HepG2 (cell line): ENCODE results near the gene SLC38A3. TPM values are rescaled to one million over a fixed set of nuclear protein-coding genes. Genes with fewer than 3 reads are reported as not detected.
A peak's percentile ranks its signal among the peaks of the same experiment; 100 is the strongest.

Experiments
- ARNT2 ChIP-seq: sonication (generic); formaldehyde crosslinking; IDR thresholded peaks from 2 replicates; pipeline ENCODE4 v1.8.0; 2022; ENCODE audit warnings: mild to moderate bottlenecking, low read depth, missing genetic modification reagents, moderate library complexity
- ASH2L ChIP-seq: fragments of 300-600, 200-600 bp; sonication (generic); IDR thresholded peaks from 2 replicates; pipeline ENCODE4 v1.7.0; 2017; ENCODE audit warnings: low read depth, mild to moderate bottlenecking, moderate library complexity, mixed read lengths, low read length; ENCODE audit not compliant: insufficient read length
- FOXA1 ChIP-seq, 2 experiments: fragments of 450-650 bp in 1 of 2; sonication (generic) in 1 of 2; formaldehyde crosslinking in 1 of 2; IDR thresholded peaks; 2 replicates each; pipeline versions ENCODE4 v1.4.0 to v1.6.1; 2016 to 2020; ENCODE audit warnings: missing genetic modification reagents in 1 of 2
- GABPB1 ChIP-seq: IDR thresholded peaks from 2 replicates; pipeline ENCODE4 v1.6.1; 2016; ENCODE audit warnings: mild to moderate bottlenecking, missing genetic modification reagents, moderate library complexity, missing compliant biosample characterization
- HCFC1 ChIP-seq: fragments of 150-350 bp; IDR thresholded peaks from 2 replicates; pipeline ENCODE4 v1.6.1; 2014; ENCODE audit warnings: low read depth, low read length
- HNRNPH1 ChIP-seq: fragments of 200-400 bp; formaldehyde crosslinking; optimal IDR thresholded peaks from 2 replicates; pipeline ENCODE3; 2017; ENCODE audit warnings: mild to moderate bottlenecking, low read depth, low read length
- MAX ChIP-seq: IDR thresholded peaks from 2 replicates; pipeline ENCODE4 v1.6.1; 2012; ENCODE audit warnings: inconsistent platforms
- PLSCR1 ChIP-seq: sonication (generic); formaldehyde crosslinking; IDR thresholded peaks from 2 replicates; pipeline ENCODE4 v1.5.0; 2020; ENCODE audit warnings: missing genetic modification reagents, mild to moderate bottlenecking, borderline replicate concordance
- POLR2A ChIP-seq, 2 experiments: IDR thresholded peaks; 2 replicates each; pipeline ENCODE4 v1.6.1; 2011; ENCODE audit warnings: low read depth in 2 of 2, low read length in 2 of 2, mild to moderate bottlenecking in 1 of 2, moderate library complexity in 1 of 2; ENCODE audit not compliant: insufficient read depth in 1 of 2
- RFXAP ChIP-seq: sonication (generic); formaldehyde crosslinking; IDR thresholded peaks from 2 replicates; pipeline ENCODE4 v1.4.0; 2020; ENCODE audit warnings: missing genetic modification reagents, borderline replicate concordance
- SMAD1 ChIP-seq: sonication (generic); formaldehyde crosslinking; IDR thresholded peaks from 2 replicates; pipeline ENCODE4 v1.4.0; 2020; ENCODE audit warnings: missing genetic modification reagents, low read depth, mild to moderate bottlenecking, borderline replicate concordance
- SNAPC4 ChIP-seq: sonication (generic); formaldehyde crosslinking; IDR thresholded peaks from 2 replicates; pipeline ENCODE4 v1.4.0; 2020; ENCODE audit warnings: mild to moderate bottlenecking, missing genetic modification reagents
- SOX5 ChIP-seq: IDR thresholded peaks from 2 replicates; pipeline ENCODE4 v1.6.1; 2016; ENCODE audit warnings: borderline replicate concordance
- SRSF4 ChIP-seq: fragments of 200-400 bp; formaldehyde crosslinking; IDR thresholded peaks from one replicate; pipeline ENCODE4 v1.6.1; 2018; ENCODE audit warnings: mild to moderate bottlenecking, low read depth, low read length, moderate library complexity; ENCODE audit not compliant: poor library complexity, severe bottlenecking
- ZNF230 ChIP-seq: sonication (generic); formaldehyde crosslinking; IDR thresholded peaks from 2 replicates; pipeline ENCODE4 v1.4.0; 2020; ENCODE audit warnings: mild to moderate bottlenecking, missing genetic modification reagents
- ZNF484 ChIP-seq: sonication (generic); formaldehyde crosslinking; IDR thresholded peaks from 2 replicates; pipeline ENCODE4 v1.5.1; 2020; ENCODE audit warnings: mild to moderate bottlenecking, low read depth, missing genetic modification reagents, borderline replicate concordance
- ZNF772 ChIP-seq: sonication (generic); formaldehyde crosslinking; IDR thresholded peaks from 2 replicates; pipeline ENCODE4 v1.5.0; 2020; ENCODE audit warnings: mild to moderate bottlenecking, missing genetic modification reagents
- polyA plus RNA-seq, 8 experiments: library from polyadenylated mRNA; depleted of rRNA in 3 of 8; stranded (reverse) in 7 of 8; unstranded in 1 of 8; fragments of >200 nt; fragmentation: Illumina TruSeq in 4 of 8; extraction: Trizol in 4 of 8; gene quantifications; 2 replicates each; pipeline versions ENCODE4 v1.2.1 to v1.2.3, GENCODE V29; 2011 to 2016; ENCODE audit warnings: low read depth in 4 of 8, missing spikeins in 1 of 8, mixed read lengths in 1 of 8; ENCODE audit not compliant: insufficient read depth in 1 of 8
- total RNA-seq, 5 experiments: library from RNA; depleted of rRNA; stranded (reverse); fragments of >200 nt; fragmentation: Illumina TruSeq; extraction: Trizol; gene quantifications; 2 replicates each; pipeline ENCODE4 v1.2.3, GENCODE V29; 2016; ENCODE audit warnings: low read depth in 1 of 5
- TF ChIP-seq, protein P1 (sequence below): IDR thresholded peaks from 2 replicates; pipeline ENCODE4 v1.6.1; 2016; ENCODE audit warnings: missing compliant biosample characterization, missing genetic modification reagents, borderline replicate concordance
- TF ChIP-seq, protein P2 (sequence below): IDR thresholded peaks from 2 replicates; pipeline ENCODE4 v1.6.1; 2016; ENCODE audit warnings: missing biosample characterization, missing genetic modification reagents, low read depth

Gene SLC38A3
- total and polyA plus RNA-seq, 2 of the 13 experiments (the other 11 are each of a cell fraction or from before 2014, with no cell fraction given), result 29.8 to 164 TPM

DNA sequence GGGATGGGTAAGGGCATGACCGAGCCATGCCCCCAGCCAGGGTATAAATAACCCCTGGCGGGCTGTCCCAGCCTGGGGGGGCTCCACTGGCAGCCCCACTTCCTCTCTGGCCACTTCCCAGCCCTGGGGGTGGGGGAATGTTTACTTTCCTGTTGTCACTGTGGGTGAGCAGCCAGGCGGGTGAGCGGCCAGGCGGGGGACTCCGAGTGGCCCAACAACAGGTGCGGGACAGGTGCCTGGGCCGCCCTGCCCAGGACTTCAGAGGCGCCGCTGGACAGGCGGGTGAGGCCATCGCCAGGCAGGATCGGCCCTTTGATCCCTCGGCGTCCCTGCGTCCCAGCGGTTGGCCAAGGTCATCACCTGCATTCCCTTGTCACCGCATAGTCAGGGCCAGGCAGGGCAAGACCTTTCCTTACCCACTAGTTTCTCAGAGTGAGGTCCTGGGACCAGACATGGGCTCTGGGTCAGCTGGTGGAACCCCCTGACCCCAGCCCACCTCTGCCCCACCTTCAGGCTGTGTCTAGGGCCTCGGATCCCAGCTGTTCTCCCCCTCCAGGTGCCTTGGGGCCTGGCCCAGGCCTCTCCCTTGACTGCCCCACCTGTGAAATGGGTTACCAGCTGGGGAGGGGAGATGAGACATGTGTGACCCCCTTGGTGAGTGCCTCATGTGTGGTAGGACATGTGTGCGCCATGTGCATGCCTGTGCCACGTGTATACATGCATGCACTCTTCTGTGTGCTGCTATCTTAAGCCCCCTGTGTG, 33.4 kb upstream of the SLC38A3 start (continued):
- peak; percentile 92 for TF ChIP-seq ARNT2
- peak; percentile 93 for TF ChIP-seq RFXAP (CRISPR knock-in tag)
- TF ChIP-seq SRSF4, result no peak
- TF ChIP-seq HNRNPH1, result no peak
- no peak for TF ChIP-seq HCFC1
- TF ChIP-seq ZNF230 (CRISPR knock-in tag), result peak; percentile 60; the same call in 1 of the 2 replicates
- TF ChIP-seq SOX5, result peak; percentile 95
- peak; percentile 77 for TF ChIP-seq ASH2L
- no peak for TF ChIP-seq FOXA1 (IDR thresholded peaks at IDR 0.05)
- peak; percentile 89; the same call in 1 of the 2 replicates for TF ChIP-seq FOXA1 (CRISPR knock-in tag; IDR thresholded peaks at IDR 0.05)
- TF ChIP-seq, protein P1, sequence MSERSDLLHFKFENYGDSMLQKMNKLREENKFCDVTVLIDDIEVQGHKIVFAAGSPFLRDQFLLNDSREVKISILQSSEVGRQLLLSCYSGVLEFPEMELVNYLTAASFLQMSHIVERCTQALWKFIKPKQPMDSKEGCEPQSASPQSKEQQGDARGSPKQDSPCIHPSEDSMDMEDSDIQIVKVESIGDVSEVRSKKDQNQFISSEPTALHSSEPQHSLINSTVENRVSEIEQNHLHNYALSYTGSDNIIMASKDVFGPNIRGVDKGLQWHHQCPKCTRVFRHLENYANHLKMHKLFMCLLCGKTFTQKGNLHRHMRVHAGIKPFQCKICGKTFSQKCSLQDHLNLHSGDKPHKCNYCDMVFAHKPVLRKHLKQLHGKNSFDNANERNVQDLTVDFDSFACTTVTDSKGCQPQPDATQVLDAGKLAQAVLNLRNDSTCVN, result peak; percentile 81
- TF ChIP-seq, protein P2, sequence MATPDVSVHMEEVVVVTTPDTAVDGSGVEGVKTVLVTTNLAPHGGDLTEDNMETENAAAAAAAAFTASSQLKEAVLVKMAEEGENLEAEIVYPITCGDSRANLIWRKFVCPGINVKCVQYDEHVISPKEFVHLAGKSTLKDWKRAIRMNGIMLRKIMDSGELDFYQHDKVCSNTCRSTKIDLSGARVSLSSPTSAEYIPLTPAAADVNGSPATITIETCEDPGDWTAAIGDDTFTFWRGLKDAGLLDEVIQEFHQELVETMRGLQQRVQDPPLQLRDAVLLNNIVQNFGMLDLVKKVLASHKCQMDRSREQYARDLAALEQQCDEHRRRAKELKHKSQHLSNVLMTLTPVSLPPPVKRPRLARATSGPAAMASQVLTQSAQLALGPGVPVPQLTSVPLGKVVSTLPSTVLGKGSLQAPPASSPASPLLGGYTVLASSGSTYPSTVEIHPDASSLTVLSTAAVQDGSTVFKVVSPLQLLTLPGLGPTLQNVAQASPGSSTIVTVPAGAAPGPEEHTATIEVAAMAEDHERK, result 0 out of 2 replicates have a peak, but pooled peaks have one; percentile 51
- peak; percentile 78; the same call in 1 of the 2 replicates for TF ChIP-seq SMAD1 (CRISPR knock-in tag)
- no peak for TF ChIP-seq SNAPC4 (CRISPR knock-in tag)
- peak; percentile 88 for TF ChIP-seq GABPB1
- peak; percentile 97 for TF ChIP-seq ZNF772
- no peak for TF ChIP-seq ZNF484 (CRISPR knock-in tag)
- TF ChIP-seq MAX, result peak; percentile 91
- TF ChIP-seq POLR2A (IDR thresholded peaks at IDR 0.05; ENCODE audit: insufficient read depth in 1 of 2, low read depth in 2 of 2, low read length in 2 of 2), result no peak
- no peak for TF ChIP-seq PLSCR1 (CRISPR knock-in tag)
